HG03469 (cell line): ENCODE data around the gene LCLAT1.
"Not testable (repeated sequence)": the region's sequence is repeated elsewhere in the genome, so short reads cannot be mapped to it uniquely, and the experiment has no call there.

ENCODE experiments used
- ATAC-seq: cut with Tn5 transposase; IDR thresholded peaks from one replicate; pipeline ENCODE4 v1.9.1; 2021; ENCODE audit warnings: mild to moderate bottlenecking, moderate library complexity, moderate number of reproducible peaks; ENCODE audit not compliant: unreplicated experiment

Gene LCLAT1

DNA sequence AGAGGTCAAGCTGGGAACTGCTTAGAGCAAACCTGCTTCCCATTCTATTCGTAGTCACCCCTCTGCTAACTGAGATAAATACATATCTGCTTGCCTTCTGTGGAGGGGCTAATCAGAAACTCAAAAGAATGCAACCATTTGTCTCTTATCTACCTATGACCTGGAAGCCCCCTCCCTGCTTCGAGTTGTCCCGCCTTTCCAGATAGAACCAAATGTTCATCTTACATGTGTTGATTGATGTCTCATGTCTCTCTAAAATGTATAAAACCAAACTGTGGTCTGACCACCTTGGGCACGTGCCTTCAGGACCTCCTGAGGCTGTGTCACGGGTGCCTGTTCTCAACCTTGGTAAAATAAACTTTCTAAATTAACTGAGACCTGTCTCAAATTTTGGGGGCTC is 66.6 kb downstream of the LCLAT1 start:
- ATAC-seq, result not testable (repeated sequence)

- ATAC-seq, result no peak
Observed at GRCh38 chr2:30514134-30514847, 67.2 kb downstream of the LCLAT1 start.

DNA sequence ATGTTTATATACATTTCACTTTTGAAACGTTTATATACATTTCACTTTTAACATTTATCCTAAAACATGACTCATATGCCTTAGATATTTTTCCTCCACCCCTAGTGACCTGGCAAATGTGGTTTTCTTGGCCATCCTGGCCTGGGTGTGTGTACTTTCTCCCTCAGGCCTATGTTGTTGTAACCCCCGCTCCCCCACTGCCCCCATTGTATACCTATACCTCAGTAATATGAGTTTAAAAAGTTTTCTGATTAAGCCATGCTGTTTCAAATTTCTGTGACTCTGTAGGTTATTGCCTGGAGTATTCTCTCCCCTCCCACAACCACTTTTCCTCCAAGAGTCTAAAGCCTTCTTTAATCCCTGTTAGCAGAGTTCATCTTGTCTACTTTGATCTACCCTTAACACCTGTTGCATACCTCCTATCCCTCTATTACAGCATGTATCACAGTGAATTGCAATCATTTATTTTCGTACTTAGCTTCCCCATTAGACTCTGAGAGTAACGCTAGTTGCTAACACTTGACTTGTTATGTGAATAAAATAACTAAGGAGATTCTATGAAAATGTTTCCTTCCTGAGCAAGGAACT is 67.9 kb downstream of the LCLAT1 start:
- ATAC-seq, result no peak

DNA sequence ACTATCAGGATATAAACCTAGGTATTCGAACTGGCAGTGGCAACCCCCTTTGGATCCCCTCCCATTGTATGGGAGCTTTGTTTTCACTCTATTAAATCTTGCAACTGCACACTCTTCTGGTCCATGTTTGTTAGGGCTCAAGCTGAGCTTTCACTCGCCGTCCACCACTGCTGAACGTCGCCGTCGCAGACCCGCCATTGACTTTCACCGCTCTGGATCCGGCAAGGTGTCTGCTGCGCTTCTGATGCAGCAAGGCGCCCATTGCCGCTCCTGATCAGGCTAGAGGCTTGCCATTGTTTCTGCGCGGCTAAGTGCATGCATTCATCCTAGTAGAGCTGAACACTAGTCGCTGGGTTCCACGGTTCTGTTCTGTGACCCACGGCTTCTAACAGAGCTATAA is 69.1 kb downstream of the LCLAT1 start:
- no peak for ATAC-seq

- no peak for ATAC-seq
Observed at GRCh38 chr2:30519796-30520195, 72.8 kb downstream of the LCLAT1 start.

- ATAC-seq, result no peak
Observed at GRCh38 chr2:30522421-30522820, 75.4 kb downstream of the LCLAT1 start.

DNA sequence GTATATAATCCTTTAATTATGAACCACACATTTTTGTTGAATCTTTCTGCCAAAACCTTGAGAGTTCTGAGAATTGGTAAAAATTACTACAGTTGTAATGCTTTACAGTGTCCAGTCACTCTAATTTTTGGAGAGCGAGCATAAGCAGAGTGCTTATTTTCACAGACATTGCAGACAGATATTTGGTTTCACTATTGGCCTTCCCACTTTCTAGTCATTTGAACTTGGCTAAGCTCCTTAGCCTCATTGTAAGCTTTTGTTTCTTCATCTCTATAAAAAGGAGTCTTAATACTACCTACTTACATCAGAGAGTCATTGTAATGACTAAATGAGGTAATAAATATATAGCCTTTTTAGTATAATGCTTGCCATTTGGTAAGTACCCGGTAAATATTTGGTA is 80.4 kb downstream of the LCLAT1 start:
- ATAC-seq, result no peak

- ATAC-seq, result no peak
Observed at GRCh38 chr2:30527859-30528258, 80.8 kb downstream of the LCLAT1 start.

DNA sequence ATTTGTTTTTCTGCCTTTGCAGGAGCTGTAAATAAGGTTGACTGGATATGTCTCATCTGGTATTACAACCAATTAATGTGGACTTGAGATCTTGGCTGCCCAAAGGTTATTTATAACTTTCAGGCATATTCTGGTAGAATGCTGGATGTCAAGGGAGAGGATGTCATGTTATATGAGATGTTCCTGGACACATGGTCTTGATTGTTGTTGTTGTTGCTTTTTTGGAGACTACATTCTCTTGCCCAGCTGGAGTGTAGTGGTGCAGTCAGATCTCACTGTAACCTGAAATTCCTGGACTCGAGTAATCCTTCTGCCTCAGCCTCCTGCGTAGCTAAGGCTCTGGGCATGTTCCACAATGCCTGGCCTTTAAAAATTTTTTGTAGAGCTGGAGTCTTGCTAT is 83.3 kb downstream of the LCLAT1 start:
- no peak for ATAC-seq

DNA sequence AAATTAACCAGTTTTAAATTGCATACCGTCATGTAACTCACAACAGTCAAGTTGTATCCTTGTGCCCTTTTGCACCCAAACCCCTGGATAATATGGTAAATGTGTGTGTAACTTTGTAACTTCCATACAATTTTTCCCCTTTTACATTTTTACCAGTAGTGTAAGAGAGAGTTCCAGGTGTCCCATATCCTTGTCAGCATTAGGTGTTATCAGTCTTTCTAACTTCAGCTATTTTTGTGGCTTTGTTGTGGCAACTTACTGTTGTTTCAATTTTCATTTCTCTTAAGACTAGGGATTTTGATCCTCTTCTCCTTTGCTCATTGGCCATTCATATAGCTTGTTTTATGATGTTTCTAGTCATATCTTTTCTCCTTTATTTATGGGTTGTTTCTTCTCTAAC is 94.6 kb downstream of the LCLAT1 start:
- ATAC-seq, result no peak

DNA sequence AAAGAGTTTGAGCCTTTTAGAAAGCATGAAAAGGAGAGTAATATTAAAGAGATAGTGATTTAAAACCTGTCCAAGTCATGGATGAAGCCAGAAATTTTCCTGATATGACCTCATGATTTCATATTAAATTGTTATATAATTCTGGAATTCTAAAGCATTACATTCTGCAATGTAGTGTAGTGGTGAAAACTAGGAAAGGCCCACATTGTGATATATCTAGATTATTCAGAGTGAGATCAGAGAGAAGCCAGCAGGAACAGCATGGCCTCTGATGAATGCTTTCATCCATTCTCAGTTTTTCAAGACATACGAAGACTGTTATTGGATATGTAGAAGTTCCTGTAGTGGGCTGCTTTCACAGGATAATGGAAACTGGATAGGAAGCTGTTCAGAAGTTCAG is 98.8 kb downstream of the LCLAT1 start:
- no peak for ATAC-seq

DNA sequence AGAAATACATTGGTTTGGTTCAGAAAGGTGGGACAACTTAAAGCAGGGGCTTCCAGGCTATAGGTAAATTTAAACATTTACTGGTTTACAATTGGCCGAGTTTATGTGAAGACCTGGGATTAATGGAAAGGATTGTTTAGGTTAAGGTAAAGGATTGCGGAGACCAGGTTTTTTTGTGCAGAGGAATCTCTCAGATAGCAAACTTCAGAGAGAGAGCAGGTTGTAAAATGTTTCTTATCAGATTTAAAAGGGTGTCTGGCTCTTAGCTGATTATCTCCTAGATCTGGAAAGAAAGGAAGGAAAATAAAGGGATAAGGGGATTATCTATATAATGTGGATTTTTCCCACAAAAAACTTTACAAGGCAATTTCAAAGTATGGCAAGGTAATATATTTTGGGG is 101.3 kb downstream of the LCLAT1 start:
- ATAC-seq, result no peak

DNA sequence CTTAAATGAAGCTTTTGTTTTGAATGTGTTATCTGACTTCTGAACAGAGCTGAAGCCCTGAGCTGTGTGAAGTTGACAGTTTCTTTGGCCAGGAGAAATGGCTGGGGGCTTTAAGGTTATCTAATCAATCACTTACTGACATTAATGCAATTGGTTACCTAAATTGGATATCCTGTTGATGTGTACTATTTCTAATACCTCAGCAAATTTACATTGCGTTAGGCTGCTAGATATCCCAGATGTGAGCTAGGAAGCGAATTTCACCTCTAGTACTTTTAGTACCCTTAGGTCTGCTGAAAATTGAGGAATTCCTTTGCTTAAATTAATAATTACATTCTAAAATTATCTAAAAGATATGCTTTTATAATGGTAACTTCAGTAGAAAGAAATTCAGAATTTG is 102.0 kb downstream of the LCLAT1 start:
- no peak for ATAC-seq

DNA sequence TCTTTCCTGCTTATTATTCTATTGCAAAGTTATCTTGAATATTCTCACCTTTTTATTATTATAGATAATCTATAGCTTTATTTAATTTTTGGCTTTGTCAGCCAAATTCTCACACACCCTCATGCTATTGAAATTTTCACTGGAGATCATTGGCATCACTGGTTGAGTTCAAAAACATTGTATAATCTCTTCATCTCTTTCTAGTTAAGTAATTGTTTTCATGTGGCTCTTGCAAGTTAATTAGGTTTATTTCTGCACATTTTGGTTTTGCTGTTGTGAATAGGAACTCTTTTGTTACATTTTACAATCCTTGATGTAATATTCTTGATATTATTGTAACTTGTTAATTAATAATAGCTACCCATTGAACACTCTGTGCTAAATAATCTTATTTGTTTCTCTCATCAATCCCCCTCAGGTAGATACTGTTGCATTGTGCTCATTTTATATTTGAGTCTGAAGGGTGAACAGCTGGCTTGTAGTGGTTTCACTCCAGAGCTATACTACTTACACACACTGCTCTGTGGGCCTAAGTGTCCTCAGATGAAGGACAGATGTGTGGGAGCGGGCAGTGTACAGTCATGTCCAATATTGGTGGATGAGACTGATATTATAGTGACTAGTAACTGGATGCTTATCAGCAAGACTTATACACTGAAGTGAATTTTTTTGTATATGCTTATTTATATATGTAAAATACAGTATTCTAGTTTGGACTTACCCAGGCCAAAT is 112.7 kb downstream of the LCLAT1 start:
- ATAC-seq, result no peak

DNA sequence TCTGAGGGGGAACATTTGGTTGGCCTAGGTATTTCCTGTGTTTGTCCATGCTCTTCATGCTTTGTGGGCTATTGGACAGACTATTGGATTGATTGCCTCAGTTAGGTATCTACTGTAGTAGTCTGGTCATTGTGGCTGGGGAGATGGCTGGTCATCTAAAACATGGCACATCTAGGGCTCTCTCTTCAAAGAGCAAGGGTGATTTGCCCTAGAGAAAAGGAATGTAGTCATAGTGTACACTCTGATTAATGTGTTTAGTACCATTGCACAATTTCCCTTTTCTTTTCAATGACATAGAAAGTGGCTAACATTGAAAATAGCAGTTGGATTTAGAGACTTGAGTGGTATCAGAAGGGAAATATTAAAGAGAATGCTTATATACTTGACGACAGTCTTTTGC is 114.3 kb downstream of the LCLAT1 start:
- no peak for ATAC-seq

- ATAC-seq, result no peak
Observed at GRCh38 chr2:30565851-30566358, 118.9 kb downstream of the LCLAT1 start.

- ATAC-seq, result no peak
Observed at GRCh38 chr2:30566631-30567030, 119.6 kb downstream of the LCLAT1 start.

- no peak for ATAC-seq
Observed at GRCh38 chr2:30567317-30567716, 120.3 kb downstream of the LCLAT1 start.

GRCh38 chr2:30569946-30570345 is 122.9 kb downstream of the LCLAT1 start:
- ATAC-seq, result no peak

- ATAC-seq, result no peak
Observed at GRCh38 chr2:30577151-30577550, 130.1 kb downstream of the LCLAT1 start.

GRCh38 chr2:30580391-30580790 is 133.3 kb downstream of the LCLAT1 start:
- ATAC-seq, result no peak

GRCh38 chr2:30582521-30582920 is 135.5 kb downstream of the LCLAT1 start:
- ATAC-seq, result no peak
